ENCODE measurements around the gene DPP4.
"Not testable (repeated sequence)": the region's sequence is repeated elsewhere in the genome, so short reads cannot be mapped to it uniquely, and the experiment has no call there.

DPP4 gene

GRCh38 chr2:161983866-161984265 is 90.1 kb downstream of the DPP4 start:
- no peak for DNase-seq

GRCh38 chr2:161983331-161983651 is 90.7 kb downstream of the DPP4 start:
- no peak for DNase-seq

GRCh38 chr2:161982548-161983330 is 91.3 kb downstream of the DPP4 start:
- DNase-seq: no peak

- DNase-seq: no peak
Measured at GRCh38 chr2:161981679-161982250, 92.2 kb downstream of the DPP4 start.

- DNase-seq: no peak
Measured at GRCh38 chr2:161980976-161981375, 93.0 kb downstream of the DPP4 start.

GRCh38 chr2:161979490-161979889 is 94.5 kb downstream of the DPP4 start:
- no peak for DNase-seq

- not testable (repeated sequence) for DNase-seq
Measured at GRCh38 chr2:161977926-161978325, 96.1 kb downstream of the DPP4 start.

- no peak for DNase-seq
Measured at GRCh38 chr2:161976917-161977316, 97.1 kb downstream of the DPP4 start.

GRCh38 chr2:161976295-161976694 is 97.7 kb downstream of the DPP4 start:
- no peak for DNase-seq

- DNase-seq: no peak
Measured at GRCh38 chr2:161975813-161976160, 98.2 kb downstream of the DPP4 start.

- DNase-seq: no peak
Measured at GRCh38 chr2:161975062-161975812, 98.8 kb downstream of the DPP4 start.

GRCh38 chr2:161974461-161974860 is 99.6 kb downstream of the DPP4 start:
- DNase-seq: no peak

- no peak for DNase-seq
Measured at GRCh38 chr2:161972866-161973265, 101.1 kb downstream of the DPP4 start.

- DNase-seq: no peak
Measured at GRCh38 chr2:161972232-161972631, 101.8 kb downstream of the DPP4 start.

GRCh38 chr2:161971551-161971950 is 102.5 kb downstream of the DPP4 start:
- no peak for DNase-seq

- no peak for DNase-seq
Measured at GRCh38 chr2:161969159-161969558, 104.9 kb downstream of the DPP4 start.

GRCh38 chr2:161965994-161966393 is 108.0 kb downstream of the DPP4 start:
- DNase-seq: no peak

GRCh38 chr2:161964160-161964559 is 109.9 kb downstream of the DPP4 start:
- DNase-seq: no peak

- no peak for DNase-seq
Measured at GRCh38 chr2:161962160-161962559, 111.9 kb downstream of the DPP4 start.

- no peak for DNase-seq
Measured at GRCh38 chr2:161961061-161961460, 113.0 kb downstream of the DPP4 start.

- no peak for DNase-seq
Measured at GRCh38 chr2:161956738-161957137, 117.3 kb downstream of the DPP4 start.

- no peak for DNase-seq
Measured at GRCh38 chr2:161955211-161955610, 118.8 kb downstream of the DPP4 start.

- no peak for DNase-seq
Measured at GRCh38 chr2:161954103-161954502, 119.9 kb downstream of the DPP4 start.

- not testable (repeated sequence) for DNase-seq
Measured at GRCh38 chr2:161953367-161953766, 120.6 kb downstream of the DPP4 start.

Measured in NCI-H2081 treated with DMSO at 0.1 percent for 48 hours (cell line).